C4-2B (cell line): ENCODE data around the gene MROH7.

Source experiments
- CTCF ChIP-seq: fragments of 450-650 bp; conservative IDR thresholded peaks from 2 replicates; pipeline ENCODE4 v1.5.1; 2017; ENCODE audit warnings: mild to moderate bottlenecking
- ZFX ChIP-seq: fragments of 450-650 bp; IDR thresholded peaks from 2 replicates; pipeline ENCODE4 v1.6.1; 2017

- TF ChIP-seq CTCF (no peak), ZFX (no peak)
Observed at GRCh38 chr1:54701996-54702395, 60.4 kb downstream of the MROH7 start.
